Measurements from ENCODE around the gene FUOM. TPM values are rescaled to one million over a fixed set of nuclear protein-coding genes. Genes with fewer than 3 reads are reported as not detected.

FUOM gene
- polyA plus RNA-seq, 3 donors: 29.8 to 56.8 (median 39.0) TPM

DNA sequence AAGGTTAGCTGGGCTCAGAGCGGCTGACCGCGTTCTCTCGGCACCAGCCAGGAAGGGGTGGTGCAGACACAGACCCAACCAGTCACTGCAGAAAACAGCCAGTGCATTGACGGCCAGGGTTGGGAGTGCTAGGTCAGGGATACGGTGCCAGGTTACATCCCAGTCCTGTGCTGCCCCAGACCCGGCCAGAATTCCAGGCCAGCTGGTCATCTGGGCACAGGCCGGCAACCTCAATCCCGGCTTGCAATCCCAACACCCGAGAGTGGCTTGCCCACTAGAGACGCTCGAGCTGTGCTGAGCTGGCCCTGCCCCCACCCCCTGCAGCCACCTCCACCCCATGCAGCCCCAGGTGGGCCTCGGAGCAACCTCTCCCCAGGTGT lies 6.9 kb downstream of the FUOM start:
- Histone ChIP-seq H2AFZ (ENCODE audit: insufficient read depth, low read depth, low read length, poor library complexity, severe bottlenecking) (no peak overlapping the region), H3K27me3 (ENCODE audit: control insufficient read depth in 2 of 2, insufficient read depth in 2 of 2, low read length in 2 of 2) (peaks cover 0 to 3% of the 10 kb centered on the region in 2 donors), H3K79me2 (ENCODE audit: insufficient read depth, low read length) (no peaks in the 10 kb centered on the region), H4K20me1 (ENCODE audit: insufficient read depth, low read length) (peaks cover 19% of the 10 kb centered on the region), H3K27ac (ENCODE audit: low read depth in 1 of 2, low read length in 2 of 2) (no peak overlapping the region), H3K4me2 (replicated peaks; ENCODE audit: extremely low read depth, low read length, poor library complexity, severe bottlenecking) (no peak overlapping the region), H3K4me1 (ENCODE audit: control insufficient read depth in 1 of 2, insufficient read depth in 2 of 2, low read length in 2 of 2) (peaks cover 0 to 1% of the 10 kb centered on the region in 2 donors), H3K4me3 (replicated peaks in 1 of 3; ENCODE audit: low read depth in 2 of 3, low read length in 3 of 3) (no peak overlapping the region), H3K36me3 (replicated peaks in 1 of 2; ENCODE audit: control insufficient read depth in 1 of 2, insufficient read depth in 2 of 2, low read length in 2 of 2) (peaks cover 0 to 7% of the 10 kb centered on the region in 2 donors), H3K9ac (ENCODE audit: insufficient read depth, low read length, poor library complexity, severe bottlenecking) (no peak overlapping the region), H3K9me3 (replicated peaks in 1 of 2; ENCODE audit: control insufficient read depth in 1 of 2, insufficient read depth in 1 of 2, low read length in 2 of 2) (no peaks in the 10 kb centered on the region)
- Mint-ChIP-seq H3K9me3 (peaks cover 0 to 2% (median 0%) of the 10 kb centered on the region in 7 donors), H3K4me3 (no peak overlapping the region), H3K36me3 (peaks cover under 1 to 2% of the 10 kb centered on the region in 2 donors), H3K27ac (no peak overlapping the region), H3K27me3 (ENCODE audit: low read depth in 3 of 3) (peaks cover 4 to 30% (median 18%) of the 10 kb centered on the region in 3 donors), H3K4me1 (no peaks in the 10 kb centered on the region)
- no peak for TF ChIP-seq CTCF (IDR thresholded peaks at IDR 0.05)
- 57% methylated on average over 12 of the region's 13 CpGs for WGBS (ENCODE audit: insufficient coverage)
- DNase-seq: no peak
- intact Hi-C loops (cut with micrococcal nuclease): no loop called here

DNA sequence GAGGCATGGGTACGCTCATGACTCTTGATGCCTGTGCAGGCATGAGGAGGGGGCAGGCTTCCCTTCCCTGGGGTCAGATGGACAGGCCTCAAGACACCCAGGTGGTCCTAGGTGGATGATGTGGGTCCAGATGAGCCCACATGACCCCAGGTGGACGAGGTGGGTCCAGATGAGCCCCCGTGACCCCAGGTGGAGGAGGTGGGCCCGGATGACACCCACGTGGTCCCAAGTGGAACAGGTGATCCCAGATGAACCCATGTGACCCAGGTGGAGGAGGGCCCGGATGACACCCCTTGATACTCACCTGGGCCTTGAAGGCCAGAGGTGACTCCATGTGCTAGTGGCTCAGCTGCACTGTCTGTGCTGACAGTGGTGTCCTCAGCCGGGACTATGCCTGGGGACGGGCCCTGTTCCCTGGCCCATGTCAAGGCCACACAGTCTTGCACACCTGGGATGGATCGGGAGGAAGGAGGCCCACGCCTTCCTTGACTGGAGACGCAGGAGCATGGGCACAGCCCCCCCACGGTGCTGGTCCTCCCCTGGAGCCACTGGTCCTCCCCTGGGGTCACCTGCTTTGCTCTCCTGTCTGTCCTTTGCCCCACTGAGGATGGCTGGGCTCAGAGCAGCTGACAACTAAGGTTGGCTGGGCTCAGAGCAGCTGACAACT lies 7.4 kb downstream of the FUOM start:
- no peak overlapping the region for H3K27ac ChIP-seq (ENCODE audit: low read depth in 1 of 2, low read length in 2 of 2)
- Mint-ChIP-seq H3K27me3 (ENCODE audit: low read depth in 3 of 3) (peaks cover 7 to 32% (median 18%) of the 10 kb centered on the region in 3 donors), H3K4me1 (no peaks in the 10 kb centered on the region), H3K27ac (no peak overlapping the region), H3K4me3 (no peak overlapping the region), H3K9me3 (peaks cover 0 to 2% (median 0%) of the 10 kb centered on the region in 7 donors), H3K36me3 (peaks cover 0 to 2% of the 10 kb centered on the region in 2 donors)
- DNase-seq: no peak
- H3K36me3 ChIP-seq (replicated peaks in 1 of 2; ENCODE audit: control insufficient read depth in 1 of 2, insufficient read depth in 2 of 2, low read length in 2 of 2): peaks cover 0 to 7% of the 10 kb centered on the region in 2 donors
- H3K27me3 ChIP-seq (ENCODE audit: control insufficient read depth in 2 of 2, insufficient read depth in 2 of 2, low read length in 2 of 2): peaks cover 0 to 8% of the 10 kb centered on the region in 2 donors
- H3K79me2 ChIP-seq (ENCODE audit: insufficient read depth, low read length): no peaks in the 10 kb centered on the region
- peaks cover 16% of the 10 kb centered on the region for H4K20me1 ChIP-seq (ENCODE audit: insufficient read depth, low read length)
- no peaks in the 10 kb centered on the region for H3K4me1 ChIP-seq (ENCODE audit: control insufficient read depth in 1 of 2, insufficient read depth in 2 of 2, low read length in 2 of 2)
- intact Hi-C loops (cut with micrococcal nuclease): no loop called here
- H3K4me3 ChIP-seq (replicated peaks in 1 of 3; ENCODE audit: low read depth in 2 of 3, low read length in 3 of 3): no peak overlapping the region
- H3K9me3 ChIP-seq (replicated peaks in 1 of 2; ENCODE audit: control insufficient read depth in 1 of 2, insufficient read depth in 1 of 2, low read length in 2 of 2): no peaks in the 10 kb centered on the region
- no peak for TF ChIP-seq CTCF (IDR thresholded peaks at IDR 0.05)
- no peak overlapping the region for H3K4me2 ChIP-seq (replicated peaks; ENCODE audit: extremely low read depth, low read length, poor library complexity, severe bottlenecking)
- no peak overlapping the region for H2AFZ ChIP-seq (ENCODE audit: insufficient read depth, low read depth, low read length, poor library complexity, severe bottlenecking)
- 81% methylated on average over 12 of the region's 12 CpGs for WGBS (ENCODE audit: insufficient coverage)
- no peak overlapping the region for H3K9ac ChIP-seq (ENCODE audit: insufficient read depth, low read length, poor library complexity, severe bottlenecking)
